AML-193 (cell line): ENCODE results near the gene OPRL1.

Experiments
- DNase-seq, 2 experiments: peaks; one replicate each; lab custom pipeline; 2025; lab: John Stamatoyannopoulos, UW

Gene OPRL1

GRCh38 chr20:64143018-64143801 lies 63.3 kb downstream of the OPRL1 start:
- DNase-seq: no peak

DNA sequence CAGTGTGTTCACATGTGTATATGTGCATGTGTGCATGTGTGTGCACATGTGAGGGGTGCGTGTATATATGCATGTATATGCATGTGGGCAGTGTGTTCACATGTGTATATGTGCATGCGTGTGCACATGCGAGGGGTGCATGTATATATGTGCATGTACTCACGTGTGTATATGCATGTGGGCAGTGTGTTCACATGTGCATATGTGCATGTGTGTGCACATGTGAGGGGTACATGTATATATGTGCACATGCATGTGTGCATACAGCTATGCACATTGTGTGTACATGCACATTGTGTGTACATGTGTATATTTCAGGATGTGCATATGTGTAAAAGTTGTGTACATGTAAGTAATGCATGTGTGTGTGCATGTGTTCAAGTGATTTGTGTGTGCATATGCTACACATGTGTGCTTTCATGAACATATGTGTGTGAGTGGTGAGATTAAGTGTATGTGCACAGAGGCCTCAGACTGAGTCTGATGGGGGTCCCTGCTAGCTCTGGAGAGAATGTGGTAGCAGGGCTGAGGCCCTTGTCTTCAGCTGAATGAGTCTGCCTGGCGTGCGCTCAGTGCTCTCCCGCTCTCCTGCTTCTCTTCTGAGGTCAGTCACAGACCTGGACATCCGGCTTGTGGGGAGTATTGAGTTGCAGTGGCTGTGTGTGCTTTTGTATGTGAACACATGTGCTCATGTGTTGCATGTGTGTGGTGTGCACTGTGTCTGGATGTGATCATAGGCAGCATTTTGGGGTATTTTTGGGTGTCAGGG lies 64.4 kb downstream of the OPRL1 start:
- no peak for DNase-seq

GRCh38 chr20:64145458-64146300 lies 65.8 kb downstream of the OPRL1 start:
- no peak for DNase-seq

GRCh38 chr20:64146301-64146935 lies 66.5 kb downstream of the OPRL1 start:
- DNase-seq: no peak

GRCh38 chr20:64146936-64147477 lies 67.1 kb downstream of the OPRL1 start:
- no peak for DNase-seq

DNA sequence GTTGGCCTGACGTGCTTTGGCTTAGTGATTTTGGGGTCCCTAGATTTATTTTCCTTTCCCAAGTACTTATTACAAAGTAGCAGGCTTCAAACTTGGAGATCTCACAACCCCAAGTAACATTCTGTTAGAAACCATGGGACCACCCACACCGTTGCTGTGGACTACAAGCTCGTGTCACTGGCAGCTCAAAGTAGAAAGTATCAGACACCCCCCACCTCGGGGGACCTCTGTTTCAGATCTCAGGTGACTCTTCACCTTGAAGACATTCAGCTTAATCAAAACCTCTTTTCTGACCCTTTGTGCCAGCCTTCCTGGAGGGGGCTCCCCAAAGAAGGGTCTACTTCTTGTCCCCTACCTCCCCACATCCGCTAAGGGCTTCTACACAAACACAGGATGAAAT lies 68.7 kb downstream of the OPRL1 start:
- DNase-seq: no peak

DNA sequence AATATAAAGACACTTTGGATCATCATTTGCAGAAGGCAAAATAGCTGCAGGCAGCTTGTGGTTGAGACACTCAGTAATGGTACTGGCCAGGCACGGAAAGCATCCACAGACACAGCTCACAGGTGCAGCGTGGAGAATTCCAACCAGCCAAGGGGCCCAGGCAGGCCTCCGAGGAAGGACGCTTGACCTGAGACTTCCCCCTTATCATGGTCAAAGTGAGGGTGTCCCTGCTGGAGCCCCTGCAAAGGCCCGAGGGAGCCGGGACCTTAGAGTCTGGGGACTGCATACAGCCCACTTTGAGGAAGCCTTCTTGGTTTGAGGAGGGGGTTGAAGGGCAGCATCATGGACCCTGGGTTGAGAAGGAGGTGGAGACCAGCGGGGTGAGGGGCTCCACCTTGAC lies 69.3 kb downstream of the OPRL1 start:
- no peak for DNase-seq

DNA sequence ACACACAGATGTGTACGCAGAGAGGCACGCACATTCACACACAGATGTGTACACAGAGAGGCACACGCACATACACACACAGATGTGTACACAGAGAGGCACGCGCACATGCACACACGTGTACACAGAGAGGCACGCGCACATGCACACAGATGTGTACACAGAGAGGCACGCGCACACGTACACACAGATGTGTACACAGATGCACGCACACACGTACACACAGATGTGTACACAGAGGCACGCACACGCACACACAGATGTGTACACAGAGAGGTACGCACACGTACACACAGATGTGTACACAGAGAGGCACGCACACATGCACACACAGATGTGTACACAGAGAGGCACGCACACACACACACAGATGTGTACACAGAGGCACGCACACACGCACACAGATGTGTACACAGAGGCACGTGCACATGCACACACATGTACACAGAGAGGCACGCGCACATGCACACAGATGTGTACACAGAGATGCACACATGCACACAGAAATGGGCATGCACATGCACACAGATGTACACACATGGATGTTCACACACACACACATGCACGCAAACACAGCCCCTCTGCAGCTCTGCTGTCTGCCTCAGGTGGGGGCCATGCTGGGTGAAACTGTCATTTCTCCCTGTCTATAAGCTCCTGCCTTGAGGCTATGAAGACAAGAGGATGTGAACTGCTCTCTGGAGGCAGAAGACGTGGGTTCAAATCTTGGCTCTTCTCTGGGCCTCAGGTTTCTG lies 70.1 kb downstream of the OPRL1 start:
- no peak for DNase-seq
